ENCODE results near the gene PPP1R3F. TPM values are rescaled to one million over a fixed set of nuclear protein-coding genes. Genes with fewer than 3 reads are reported as not detected.
"Not testable (repeated sequence)": the region's sequence is repeated elsewhere in the genome, so short reads cannot be mapped to it uniquely, and the experiment has no call there.

PPP1R3F gene
- total RNA-seq, 1 donor from 2014 or later: 14.4 TPM

DNA sequence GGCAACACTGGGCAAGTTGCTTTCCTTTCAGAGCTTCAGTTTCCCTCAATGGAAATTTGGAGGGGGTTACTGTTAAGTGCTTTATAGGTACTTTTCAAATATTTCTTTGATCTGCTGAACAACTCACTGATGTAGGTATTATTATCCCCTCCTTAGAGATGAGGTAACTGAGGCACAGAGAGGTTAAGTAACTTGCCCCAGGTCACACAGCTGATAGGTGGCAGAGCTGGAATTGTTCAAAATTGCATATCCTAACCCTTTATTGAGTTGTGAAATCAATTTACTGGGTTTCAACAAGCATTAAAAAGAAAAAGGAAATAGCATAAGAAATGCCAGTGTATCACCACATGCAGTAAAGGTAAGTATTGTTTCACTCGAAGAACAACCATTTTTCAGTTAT is 6.6 kb downstream of the PPP1R3F start:
- no peak for DNase-seq

DNA sequence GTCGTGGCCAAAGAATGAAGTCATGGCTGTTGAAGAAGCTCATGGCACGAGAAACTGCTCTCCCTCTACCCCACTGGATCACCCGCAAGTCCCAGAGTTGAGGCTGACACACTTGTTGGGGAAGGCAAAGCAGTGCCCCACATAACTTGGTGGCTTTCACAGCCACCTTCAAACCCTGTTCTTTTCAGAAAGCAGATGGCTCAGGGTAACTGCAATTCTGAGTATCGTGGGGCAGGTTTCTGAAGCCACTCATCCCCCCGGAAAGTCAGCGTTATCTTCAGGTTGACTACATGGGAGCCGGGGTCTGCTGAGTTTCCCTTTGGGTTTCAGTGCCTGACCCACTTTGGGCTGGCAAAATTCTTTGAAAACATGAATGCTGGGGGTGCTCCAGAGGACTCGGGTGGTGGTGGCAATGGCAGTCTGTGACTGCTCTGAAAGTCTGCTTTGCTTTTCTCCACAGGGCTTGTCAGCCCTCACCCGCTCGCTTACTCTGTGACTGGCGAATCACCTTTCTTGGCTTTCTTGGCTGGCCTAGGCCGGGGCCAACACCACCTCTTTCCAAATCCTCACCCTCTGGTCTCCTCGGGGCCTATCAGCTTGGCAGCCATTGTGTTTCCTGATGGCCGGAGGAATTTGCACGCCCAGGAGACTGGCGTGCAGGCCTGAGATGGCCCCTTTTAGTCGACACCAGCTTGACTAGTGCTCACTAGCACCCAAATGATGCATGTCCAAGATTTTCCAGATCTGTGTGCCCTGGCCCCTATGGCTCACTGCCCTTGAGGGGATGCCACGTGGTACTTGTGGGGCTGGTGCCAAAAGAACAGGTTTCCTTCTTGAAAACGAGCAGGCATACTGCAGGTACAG is 7.3 kb downstream of the PPP1R3F start:
- no peak for DNase-seq

DNA sequence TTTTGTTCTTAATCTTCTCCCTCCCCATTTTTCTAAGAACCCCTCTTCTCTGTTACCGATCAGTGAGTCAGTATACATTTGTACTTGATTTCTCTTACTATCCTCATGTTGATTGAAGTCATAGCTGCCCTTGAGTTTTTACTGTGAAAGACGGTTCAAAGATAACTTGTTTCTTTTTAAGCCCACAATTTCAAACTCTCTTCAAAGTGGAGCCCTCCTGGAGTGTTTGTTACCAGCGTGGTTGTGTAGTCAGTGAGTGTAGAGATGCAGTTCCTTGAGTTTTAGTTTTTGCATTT is 7.9 kb downstream of the PPP1R3F start:
- no peak for DNase-seq

DNA sequence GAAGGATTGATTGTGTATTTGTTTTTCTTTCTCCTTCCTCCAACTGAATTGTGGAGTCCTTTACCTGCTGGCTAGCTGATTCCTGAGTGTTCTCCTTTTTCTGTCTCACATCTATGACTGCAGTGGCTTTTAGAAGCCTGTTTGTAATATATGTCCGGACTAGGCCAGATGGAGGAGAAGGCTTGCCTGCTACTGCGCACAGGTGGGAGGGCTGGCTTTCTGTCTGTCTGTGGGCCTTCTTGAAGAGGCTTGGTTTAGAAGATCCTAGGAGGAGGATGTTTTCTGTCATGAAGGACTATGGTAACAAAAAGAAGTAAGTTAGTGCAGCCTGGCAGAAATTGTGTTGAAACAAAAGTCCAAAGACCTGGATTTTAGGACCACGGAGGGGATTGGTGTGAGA is 8.5 kb downstream of the PPP1R3F start:
- no peak for DNase-seq

DNA sequence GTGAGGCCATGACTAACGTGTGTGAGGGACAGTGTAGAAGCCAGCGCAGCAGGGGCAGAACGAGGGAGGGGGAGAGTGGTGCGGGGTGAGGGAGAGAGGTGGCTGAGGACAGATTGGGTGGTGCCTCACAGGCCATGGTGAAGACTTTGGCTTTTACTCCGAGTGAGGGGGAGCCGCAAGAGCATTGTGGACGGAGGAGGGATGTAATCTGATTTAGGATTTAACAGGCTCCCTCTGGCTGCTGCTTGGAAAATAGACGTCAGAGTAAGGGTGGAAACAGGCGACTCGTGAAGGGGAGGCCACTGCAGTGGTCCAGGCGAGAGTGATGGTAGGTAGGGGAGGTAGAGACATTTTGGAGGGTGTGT is 13.0 kb downstream of the PPP1R3F start:
- DNase-seq: peak; percentile 38

DNA sequence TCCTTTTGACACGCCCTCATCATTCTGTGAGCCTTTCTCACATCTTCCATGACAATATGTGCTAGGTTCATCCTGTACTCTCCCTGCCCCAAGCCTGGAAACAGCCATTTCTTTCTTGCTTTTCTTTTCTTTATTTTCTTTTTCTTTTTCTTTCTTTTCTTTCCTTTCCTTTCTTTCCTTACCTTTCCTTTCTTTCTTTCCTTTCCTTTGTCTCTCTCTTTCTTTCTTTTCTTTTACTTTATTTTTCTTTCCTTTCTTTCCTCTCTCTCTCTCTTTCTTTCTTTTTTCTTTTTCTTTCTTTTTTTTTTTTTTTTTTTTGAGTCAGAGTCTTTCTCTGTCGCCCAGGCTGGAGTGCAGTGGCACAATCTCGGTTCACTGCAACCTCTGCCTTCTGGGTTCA is 14.6 kb downstream of the PPP1R3F start:
- DNase-seq: no peak

DNA sequence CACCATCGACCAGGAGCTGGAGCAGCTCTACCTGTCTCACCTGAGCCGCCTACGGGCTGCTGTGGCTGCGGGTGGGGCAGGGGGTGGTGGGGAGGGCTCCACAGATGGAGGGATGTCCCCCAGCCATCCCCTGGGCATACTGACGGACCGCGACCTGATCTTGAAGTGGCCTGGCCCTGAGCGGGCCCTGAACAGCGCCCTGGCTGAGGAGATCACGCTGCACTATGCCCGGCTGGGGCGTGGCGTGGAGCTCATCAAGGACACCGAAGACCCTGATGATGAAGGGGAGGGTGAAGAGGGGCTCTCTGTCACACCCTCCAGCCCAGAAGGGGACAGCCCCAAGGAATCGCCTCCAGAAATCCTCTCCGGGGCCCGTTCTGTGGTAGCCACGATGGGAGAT is 16.5 kb downstream of the PPP1R3F start:
- DNase-seq: no peak

DNA sequence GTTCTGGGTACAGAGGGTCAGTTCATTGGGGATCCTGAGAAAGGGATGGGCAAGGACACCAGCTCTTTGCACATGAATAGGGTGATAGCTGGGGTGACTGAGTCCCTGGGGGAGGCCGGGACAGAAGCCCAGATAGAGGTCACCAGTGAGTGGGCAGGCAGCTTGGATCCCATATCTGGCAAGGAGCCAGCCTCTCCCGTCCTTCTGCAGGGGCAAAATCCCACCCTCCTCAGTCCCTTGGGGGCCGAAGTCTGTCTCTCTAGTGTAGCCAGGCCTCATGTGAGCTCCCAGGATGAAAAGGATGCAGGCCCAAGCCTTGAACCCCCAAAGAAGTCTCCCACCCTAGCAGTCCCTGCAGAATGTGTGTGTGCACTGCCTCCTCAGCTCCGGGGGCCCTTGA is 17.0 kb downstream of the PPP1R3F start:
- no peak for DNase-seq

DNA sequence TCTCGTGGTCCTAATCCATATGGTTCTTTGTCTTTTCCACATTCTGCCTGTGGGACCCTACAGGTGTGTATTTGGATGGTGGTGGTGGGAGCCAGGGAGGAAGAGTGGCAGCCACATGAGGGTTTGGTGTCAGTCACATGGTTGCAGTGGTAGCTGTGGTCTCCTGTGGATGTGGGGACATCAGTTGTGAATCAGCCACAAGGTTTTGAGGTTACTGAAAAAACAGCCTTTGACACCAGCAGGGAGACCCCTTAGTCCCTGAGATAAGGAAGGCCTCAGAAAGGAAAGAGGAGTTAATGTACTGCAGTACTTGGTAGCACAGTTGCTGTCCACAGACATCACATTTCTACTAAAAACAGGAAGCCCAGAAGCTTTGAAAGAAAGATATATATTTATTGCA is 18.1 kb downstream of the PPP1R3F start:
- no peak for DNase-seq

DNA sequence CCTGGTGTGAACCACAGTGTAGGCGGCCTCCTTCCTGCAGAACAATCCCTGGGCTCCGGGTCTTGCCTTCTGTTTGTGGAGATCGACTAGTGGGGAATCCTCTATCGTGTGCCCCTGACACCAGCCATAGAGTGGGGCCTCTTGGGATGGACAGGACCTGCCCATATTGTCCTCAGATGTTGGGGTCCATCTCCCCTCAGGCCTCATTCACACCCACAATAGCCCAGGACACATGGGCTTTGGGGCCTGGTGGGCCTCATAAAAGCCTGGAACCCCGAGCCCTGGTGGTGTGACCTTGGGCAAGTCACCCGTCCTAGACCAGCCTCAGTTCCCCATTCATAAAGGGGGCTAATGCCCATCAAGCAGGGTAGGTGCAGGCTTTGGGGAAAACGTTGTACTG is 20.6 kb downstream of the PPP1R3F start:
- no peak for DNase-seq

DNA sequence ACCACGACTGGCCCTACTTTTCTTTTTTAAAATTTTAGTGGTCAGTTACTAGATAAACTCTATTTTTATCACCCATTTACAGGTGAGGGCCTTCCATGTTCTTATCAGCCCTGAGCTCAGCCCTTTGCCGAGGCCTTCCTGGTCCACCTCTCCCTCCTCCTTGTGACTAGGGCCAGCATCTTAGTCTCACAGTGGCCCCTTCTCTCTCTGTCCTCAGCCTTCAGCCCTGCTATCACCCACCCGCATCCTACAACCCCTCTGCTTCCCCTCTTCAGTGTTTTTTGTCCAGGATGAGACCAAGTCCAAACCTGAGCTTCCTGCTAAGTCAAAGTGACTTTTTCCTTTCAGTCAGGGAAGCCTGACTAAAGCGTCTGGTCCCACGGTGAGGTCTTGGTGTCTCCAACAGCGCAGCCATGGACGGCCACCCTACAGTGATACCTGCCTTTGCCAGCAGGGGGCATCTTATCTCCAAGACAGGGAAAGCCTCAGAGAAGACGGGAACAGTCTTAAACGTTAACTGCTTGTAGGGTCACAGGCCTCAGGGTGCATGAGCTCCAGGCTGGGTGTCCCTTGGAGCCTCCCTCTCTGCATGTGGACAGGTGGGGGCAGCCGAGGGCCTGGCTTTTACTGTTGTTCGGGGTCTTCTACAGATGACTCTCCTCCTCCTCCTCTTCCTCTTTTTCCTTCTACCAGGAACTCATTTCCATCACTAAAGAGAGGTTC is 22.2 kb downstream of the PPP1R3F start:
- peak; percentile 59 for DNase-seq

DNA sequence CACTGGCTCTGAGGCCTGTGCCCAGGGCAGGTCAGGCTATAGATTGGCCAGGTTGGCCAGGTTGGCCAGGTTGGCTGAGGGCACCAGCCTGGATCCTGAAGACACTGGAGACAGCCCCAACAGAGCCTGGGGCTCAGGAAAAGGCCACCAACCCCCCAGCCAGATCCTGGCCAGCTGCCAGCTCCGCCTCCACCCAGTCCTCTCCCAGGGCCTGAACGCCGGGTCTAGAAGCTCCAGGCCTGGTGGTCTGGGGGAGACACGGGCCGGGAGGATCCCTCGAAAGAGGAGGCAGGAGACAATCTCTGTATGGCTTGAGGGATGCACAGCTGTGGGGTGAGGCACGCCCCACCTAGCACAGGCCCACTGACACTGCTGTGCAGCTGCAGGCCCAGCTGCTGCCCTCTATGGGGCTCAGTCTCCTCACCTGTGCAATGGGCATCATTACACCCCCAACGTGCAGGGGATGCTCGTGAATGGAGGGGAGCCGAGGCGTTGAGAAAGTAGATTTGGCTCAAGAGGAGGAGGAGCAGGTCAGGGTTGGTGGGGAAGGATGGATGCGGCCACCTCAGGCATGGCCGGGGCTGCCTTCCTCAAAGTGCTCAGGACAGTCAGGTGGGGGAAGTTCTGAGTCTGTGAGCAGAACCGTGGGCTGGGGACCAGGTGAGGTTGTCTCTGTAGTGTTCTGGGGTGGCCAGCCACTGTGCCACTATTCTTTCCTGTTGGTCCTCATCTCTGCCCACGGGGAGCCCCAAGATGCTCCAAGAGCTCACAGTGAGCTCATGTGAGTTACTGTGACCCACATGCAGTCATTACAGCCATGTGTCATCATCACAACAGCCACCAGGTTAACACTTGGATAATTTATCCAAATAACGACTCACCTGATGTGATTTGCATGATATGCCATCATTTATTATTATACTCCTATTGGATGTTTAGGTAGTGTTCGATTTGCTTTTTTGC is 23.1 kb downstream of the PPP1R3F start:
- DNase-seq: no peak

DNA sequence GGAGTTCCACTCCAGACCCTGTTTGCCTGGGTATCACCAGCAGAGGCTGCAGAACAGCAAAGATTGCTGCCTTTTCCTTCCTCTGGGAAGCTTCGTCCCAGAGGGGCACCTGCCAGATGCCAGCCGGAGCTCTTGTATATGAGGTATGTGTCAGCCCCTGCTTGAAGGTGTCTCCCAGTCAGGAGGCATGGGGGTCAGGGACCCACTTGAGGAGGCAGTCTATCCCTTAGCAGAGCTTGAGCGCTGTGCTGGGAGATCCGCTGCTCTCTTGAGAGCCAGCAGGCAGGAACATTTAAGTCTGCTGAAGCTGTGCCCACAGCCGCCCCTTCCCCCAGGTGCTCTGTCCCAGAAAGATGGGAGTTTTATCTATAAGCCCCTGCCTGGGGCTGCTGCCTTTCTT is 29.7 kb downstream of the PPP1R3F start:
- DNase-seq: not testable (repeated sequence)

DNA sequence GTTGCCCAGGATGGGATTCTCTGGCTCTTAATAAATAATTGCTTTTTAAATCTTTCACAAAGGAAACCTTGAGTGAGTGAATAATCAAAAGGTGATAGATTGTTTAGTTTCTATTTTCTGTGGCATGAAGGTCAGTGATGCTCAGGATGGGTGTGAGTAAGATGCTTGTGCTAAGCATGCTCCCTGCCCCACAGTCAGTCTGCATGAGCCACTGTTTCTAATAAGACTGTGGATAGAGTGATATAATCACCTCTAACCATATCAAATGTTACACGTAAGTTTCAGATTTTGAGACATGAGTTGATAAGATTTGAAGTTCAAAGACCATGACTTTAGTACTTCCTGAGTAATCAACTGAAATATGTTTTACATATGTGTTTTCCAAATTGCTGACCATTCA is 31.1 kb downstream of the PPP1R3F start:
- no peak for DNase-seq

DNA sequence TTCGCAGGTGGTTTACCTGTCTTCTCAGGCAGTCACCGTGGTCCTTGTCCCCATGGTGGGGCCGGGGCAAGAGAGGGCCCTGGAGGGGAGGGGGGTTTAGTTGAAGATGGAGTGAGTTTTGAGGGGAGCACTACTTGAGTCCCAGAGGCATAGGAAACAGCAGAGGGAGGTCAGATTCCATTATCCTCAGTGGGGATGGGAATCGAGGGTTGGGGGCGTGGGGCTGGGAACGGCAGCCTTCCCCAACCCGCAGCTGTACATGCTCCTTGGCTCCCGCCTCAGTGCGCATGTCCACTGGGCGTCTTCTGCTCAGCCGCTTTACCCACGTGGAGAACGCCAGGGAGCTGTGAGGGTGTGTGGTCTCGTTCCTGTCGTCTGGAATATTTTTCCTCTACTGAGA is 33.8 kb downstream of the PPP1R3F start, which contains the start of gene GAGE10:
TSS of gene GAGE10 (plus strand) at position 301 of the 400 bp plus-strand sequence. CDS start 1,214 bp downstream, outside the sequence.
- DNase-seq: no peak

DNA sequence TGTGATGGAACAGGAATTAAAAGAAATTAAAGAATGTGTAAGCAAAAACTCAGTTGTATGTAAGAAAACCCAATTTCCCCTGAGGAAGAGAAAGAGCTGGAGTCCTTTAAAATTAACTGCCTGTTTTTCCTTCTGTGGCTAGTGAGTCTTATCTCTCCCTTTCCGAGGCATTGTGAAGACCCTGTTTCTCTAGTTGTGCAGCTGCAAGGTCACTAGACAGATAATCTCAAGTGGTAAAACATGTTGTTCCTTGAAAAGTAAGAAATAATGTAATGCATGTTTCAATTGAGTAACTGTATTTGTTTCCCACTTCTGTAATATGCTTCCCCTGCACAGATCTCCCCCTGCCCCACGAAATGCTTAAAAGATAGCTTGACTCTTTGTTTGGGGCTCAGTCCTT is 38.2 kb downstream of the PPP1R3F start:
- DNase-seq: not testable (repeated sequence)

DNA sequence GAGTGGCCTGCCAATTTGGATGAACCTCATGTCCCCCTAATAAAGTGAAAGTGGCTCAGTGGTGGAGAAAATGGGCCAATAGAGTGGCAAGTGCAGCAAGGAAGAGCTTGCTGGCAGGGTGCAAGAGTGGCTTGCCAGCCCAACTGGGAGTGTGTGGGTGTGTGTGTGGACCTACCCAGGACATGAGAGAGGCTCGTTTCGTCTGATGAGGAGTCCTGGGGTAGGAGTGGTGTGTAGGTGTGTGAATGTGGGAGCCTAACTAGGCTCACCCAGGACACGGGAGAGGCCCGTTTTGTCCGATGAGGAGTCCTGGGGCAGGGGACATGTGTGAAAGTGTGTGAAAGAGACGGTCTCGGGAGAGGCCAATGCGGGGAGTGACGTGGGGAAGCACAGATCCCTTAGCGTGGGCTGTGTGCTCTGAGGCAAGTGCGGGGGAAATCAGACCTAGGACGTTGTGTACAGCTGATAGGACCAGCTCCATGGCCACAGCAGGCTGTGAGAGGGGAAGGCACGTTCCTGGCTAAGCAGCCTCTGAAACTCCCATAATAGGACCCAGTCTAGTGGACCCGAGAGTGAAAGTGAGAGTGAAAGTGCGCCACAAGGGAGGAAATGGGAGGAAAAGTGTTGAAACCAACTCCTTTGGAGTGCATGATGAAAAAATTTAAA is 39.1 kb downstream of the PPP1R3F start:
- DNase-seq: no peak

DNA sequence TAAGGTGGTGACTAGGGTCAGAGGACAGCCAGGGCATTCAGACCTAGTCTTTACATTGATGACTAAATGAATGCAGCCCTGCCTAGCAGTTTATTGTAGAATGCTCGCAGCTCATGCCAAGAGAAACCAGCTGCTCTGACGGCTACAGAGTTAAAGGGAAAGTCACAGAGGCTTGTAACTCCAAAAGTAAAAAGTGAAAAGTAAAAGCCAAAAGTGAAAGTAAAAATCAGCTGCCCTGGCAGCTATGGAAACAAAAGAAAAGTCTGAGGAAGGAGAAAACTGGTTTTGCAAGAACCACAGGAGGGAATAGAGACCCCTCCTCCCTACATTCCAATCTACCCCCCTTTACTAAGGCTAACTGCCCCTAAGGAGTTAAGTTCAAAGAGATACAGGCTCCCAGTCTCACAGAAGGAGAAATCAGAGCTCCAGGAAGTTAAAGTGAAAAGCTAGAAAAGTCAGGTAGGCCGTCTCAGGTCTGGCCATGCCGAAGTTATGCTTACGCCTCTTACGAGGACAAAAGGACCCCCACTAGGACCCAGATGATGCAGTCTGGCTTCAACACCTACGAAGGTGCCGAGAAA is 39.9 kb downstream of the PPP1R3F start:
- DNase-seq: peak; percentile 57

DNA sequence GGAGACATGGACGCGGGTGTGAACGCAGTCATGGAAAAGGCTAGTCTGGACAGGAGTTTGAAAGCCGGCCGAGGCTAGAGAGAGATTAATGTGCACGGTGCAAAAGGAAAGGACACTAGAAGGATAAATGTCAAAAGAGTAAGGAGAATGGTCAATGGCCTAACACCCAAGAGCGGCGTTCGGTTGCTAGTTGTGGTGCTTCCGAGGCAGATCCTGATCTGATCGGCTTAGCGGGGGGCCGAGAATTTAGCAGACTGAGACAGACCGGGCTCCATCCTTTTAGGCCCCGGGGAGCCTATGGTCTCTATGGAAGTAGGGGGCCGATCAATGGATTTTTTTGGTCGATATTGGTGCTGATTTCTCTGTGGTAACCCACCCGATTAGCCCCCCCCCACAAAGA is 40.8 kb downstream of the PPP1R3F start:
- no peak for DNase-seq

DNA sequence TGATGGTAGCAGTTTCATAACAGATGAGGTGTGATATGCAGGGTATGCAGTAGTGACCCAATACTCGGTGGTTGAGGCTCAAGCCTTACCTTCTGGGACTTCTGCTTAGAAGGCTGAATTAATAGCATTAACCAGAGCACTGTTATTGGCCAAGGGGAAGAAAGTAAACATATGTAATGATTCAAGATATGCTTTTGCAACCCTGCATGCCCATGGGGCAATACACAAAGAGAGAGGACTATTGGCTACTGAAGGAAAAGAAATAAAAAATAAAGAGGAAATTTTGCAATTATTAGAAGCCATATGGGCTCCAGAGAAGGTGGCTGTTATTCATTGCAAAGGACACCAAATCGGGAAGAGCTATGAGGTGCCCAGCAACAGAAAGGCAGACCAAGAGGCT is 42.6 kb downstream of the PPP1R3F start:
- DNase-seq: no peak

DNA sequence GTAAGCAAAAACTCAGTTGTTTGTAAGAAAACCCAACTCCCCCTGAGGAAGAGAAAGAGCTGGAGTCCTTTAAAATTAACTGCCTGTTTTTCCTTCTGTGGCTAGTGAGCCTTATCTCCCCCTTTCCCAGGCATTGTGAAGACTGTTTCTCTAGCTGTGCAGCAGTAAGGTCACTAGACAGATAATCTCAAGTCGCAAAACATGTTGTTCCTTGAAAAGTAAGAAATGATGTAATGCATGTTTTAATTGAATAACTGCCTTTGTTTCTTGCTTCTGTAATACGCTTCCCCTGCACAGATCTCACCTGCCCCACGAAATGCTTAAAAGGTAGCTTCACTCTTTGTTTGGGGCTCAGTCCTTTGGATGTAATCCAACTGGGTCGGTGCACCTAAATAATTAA is 46.5 kb downstream of the PPP1R3F start:
- no peak for DNase-seq

DNA sequence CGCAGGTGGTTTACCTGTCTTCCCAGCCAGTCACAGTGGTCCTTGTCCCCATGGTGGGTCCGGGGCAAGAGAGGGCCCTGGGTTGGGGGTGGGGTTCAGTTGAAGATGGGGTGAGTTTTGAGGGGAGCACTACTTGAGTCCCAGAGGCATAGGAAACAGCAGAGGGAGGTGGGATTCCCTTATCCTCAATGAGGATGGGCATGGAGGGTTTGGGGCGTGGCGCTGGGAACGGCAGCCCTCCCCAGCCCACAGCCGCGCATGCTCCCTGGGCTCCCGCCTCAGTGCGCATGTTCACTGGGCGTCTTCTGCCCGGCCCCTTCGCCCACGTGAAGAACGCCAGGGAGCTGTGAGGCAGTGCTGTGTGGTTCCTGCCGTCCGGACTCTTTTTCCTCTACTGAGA is 52.1 kb downstream of the PPP1R3F start, which contains the start of gene GAGE12J:
TSS of gene GAGE12J (plus strand) at position 301 of the 400 bp plus-strand sequence. CDS start 1,157 bp downstream, outside the sequence.
- not testable (repeated sequence) for DNase-seq
